Uterus (tissue), 4 donors: Measurements from ENCODE around the gene CAND2. TPM values are rescaled to one million over a fixed set of nuclear protein-coding genes. Genes with fewer than 3 reads are reported as not detected.
A peak's percentile ranks its signal among the peaks of the same experiment; 100 is the strongest.
"Not testable (repeated sequence)": the region's sequence is repeated elsewhere in the genome, so short reads cannot be mapped to it uniquely, and the experiment has no call there.

ENCODE experiments used
- DNase-seq, 2 donors: peaks; one replicate each; pipeline ENCODE4 v3.0.0-alpha.2; 2019 to 2020
- H3K27ac ChIP-seq, 2 donors: fragments of 200-600 bp; sonication (generic); 1 replicate in 1 of 2; 2 replicates in 1 of 2; pipeline ENCODE4 v1.5.1; 2016 to 2018
- H3K27me3 ChIP-seq, 2 donors: fragments of 200-600 bp; sonication (generic); one replicate each; pipeline ENCODE4 v1.5.1; 2018 to 2019; ENCODE audit warnings: control low read depth in 1 of 2
- H3K36me3 ChIP-seq, 2 donors: fragments of 200-600 bp; sonication (generic); one replicate each; pipeline ENCODE4 v1.5.1; 2019; ENCODE audit warnings: control low read depth in 1 of 2
- H3K4me1 ChIP-seq, 2 donors: fragments of 200-600 bp; sonication (generic); one replicate each; pipeline ENCODE4 v1.5.1; 2018 to 2019; ENCODE audit warnings: control low read depth in 1 of 2
- H3K4me3 ChIP-seq, 2 donors: fragments of 200-600 bp; sonication (generic); 1 replicate in 1 of 2; 2 replicates in 1 of 2; pipeline ENCODE4 v1.5.1; 2018 to 2019; ENCODE audit warnings: mild to moderate bottlenecking in 1 of 2
- H3K9me3 ChIP-seq, 2 donors: fragments of 200-600 bp; sonication (generic); one replicate each; pipeline ENCODE4 v1.5.1; 2019; ENCODE audit warnings: control low read depth in 1 of 2
- POLR2A ChIP-seq, 2 donors: fragments of 450-650 bp; IDR thresholded peaks; one replicate each; pipeline ENCODE4 v1.6.1; 2016; ENCODE audit warnings: antibody characterized with exemption in 2 of 2, mild to moderate bottlenecking in 1 of 2, moderate library complexity in 1 of 2
- intact Hi-C: fragments of 100-400 bp; cut with DNase I; formaldehyde crosslinking; loops from one replicate; pipeline ENCODE4 v1.15.1; 2023; ENCODE audit warnings: low total_unique reads
- total RNA-seq, 4 donors: library from RNA; depleted of rRNA in 3 of 4; stranded (reverse); fragments of >200 nt in 3 of 4; gene quantifications; one replicate each; pipeline versions ENCODE4 v1.1.0 to v1.2.4, GENCODE V29; 2014 to 2023
- TF ChIP-seq, protein P1 (sequence below), 4 experiments: fragments of 200-600 bp in 2 of 4; fragments of 450-650 bp in 2 of 4; sonication (generic) in 2 of 4; IDR thresholded peaks; one replicate each; pipeline ENCODE4 v1.5.1; 2016 to 2019; ENCODE audit warnings: antibody characterized with exemption in 4 of 4, mild to moderate bottlenecking in 2 of 4, moderate library complexity in 1 of 4
- donor health status: DM: yes; HTN: yes; CAD: no.

CAND2 gene
- total RNA-seq, 4 donors from 2014 or later = 6.8 to 42.0 (median 22.1) TPM

DNA sequence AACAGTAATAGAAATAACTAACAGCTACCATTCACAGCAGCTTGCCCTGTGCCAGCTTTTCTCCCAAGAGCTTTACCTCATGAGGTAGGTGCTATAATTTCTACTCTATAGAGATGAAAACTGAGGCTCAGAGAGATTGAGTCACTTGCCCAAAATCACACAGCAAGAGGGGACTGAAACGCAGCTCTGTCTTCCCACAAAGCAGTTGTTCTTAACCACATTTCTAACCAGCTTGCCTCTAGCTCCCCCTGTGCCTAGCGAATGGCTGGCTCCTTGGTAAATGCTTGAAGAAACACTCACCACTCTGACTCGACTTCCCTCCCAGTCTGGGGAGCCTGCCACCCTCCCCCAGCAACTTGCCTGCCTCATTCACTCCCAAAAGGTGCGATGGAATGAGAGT lies 21.9 kb upstream of the CAND2 start:
- H3K9me3 ChIP-seq = no peaks in the 10 kb centered on the region

GRCh38 chr3:12775226-12775625 lies 21.3 kb upstream of the CAND2 start:
- DNase-seq = no peak

More for the DNA sequence above, 21.9 kb upstream of the CAND2 start:
- no peak for DNase-seq
- H3K4me3 ChIP-seq = no peak overlapping the region
- H3K4me1 ChIP-seq = no peaks in the 10 kb centered on the region
- TF ChIP-seq, protein P1, sequence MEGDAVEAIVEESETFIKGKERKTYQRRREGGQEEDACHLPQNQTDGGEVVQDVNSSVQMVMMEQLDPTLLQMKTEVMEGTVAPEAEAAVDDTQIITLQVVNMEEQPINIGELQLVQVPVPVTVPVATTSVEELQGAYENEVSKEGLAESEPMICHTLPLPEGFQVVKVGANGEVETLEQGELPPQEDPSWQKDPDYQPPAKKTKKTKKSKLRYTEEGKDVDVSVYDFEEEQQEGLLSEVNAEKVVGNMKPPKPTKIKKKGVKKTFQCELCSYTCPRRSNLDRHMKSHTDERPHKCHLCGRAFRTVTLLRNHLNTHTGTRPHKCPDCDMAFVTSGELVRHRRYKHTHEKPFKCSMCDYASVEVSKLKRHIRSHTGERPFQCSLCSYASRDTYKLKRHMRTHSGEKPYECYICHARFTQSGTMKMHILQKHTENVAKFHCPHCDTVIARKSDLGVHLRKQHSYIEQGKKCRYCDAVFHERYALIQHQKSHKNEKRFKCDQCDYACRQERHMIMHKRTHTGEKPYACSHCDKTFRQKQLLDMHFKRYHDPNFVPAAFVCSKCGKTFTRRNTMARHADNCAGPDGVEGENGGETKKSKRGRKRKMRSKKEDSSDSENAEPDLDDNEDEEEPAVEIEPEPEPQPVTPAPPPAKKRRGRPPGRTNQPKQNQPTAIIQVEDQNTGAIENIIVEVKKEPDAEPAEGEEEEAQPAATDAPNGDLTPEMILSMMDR (IDR thresholded peaks at IDR 0.05) = no peak
- no peak for TF ChIP-seq POLR2A (IDR thresholded peaks at IDR 0.05)
- H3K36me3 ChIP-seq = no peaks in the 10 kb centered on the region
- intact Hi-C loops = no loop called here
- no peak overlapping the region for H3K27ac ChIP-seq
- no peaks in the 10 kb centered on the region for H3K27me3 ChIP-seq

GRCh38 chr3:12775970-12776369 lies 20.5 kb upstream of the CAND2 start:
- intact Hi-C loops = not testable (repeated sequence)

More at GRCh38 chr3:12775226-12775625, 21.3 kb upstream of the CAND2 start:
- no peaks in the 10 kb centered on the region for H3K9me3 ChIP-seq
- no peak overlapping the region for H3K4me3 ChIP-seq
- intact Hi-C loops = no loop called here
- no peak overlapping the region for H3K27ac ChIP-seq
- H3K4me1 ChIP-seq = no peaks in the 10 kb centered on the region
- no peaks in the 10 kb centered on the region for H3K27me3 ChIP-seq
- H3K36me3 ChIP-seq = no peaks in the 10 kb centered on the region
- TF ChIP-seq, protein P1 (IDR thresholded peaks at IDR 0.05) = no peak
- no peak for TF ChIP-seq POLR2A (IDR thresholded peaks at IDR 0.05)

DNA sequence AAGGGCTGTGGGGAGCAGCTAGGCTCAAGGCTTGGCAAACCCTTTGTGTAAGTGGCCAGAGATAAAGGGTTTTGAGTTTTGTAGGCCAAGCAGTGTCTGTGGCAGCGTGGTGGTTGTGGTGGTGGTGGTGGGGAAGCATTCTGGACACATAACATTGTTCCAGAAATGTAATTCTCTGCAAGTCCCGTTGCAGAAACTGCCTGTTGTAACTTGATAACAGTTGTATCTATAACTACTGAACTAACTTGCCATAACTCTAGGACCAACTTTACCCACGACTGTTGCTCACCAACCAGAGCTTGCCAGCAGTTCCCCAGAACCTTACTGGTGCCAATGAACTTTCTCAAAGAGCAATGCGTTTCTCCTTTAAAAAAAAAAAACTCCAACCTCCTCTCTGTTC lies 19.3 kb upstream of the CAND2 start:
- Histone ChIP-seq H3K36me3 (no peaks in the 10 kb centered on the region), H3K9me3 (no peaks in the 10 kb centered on the region), H3K27me3 (no peaks in the 10 kb centered on the region), H3K27ac (no peak overlapping the region), H3K4me1 (no peaks in the 10 kb centered on the region), H3K4me3 (no peak overlapping the region)
- intact Hi-C loops = no loop called here
- TF ChIP-seq, protein P1 (IDR thresholded peaks at IDR 0.05) = no peak
- no peak for TF ChIP-seq POLR2A (IDR thresholded peaks at IDR 0.05)
- DNase-seq = no peak

More at GRCh38 chr3:12775970-12776369, 20.5 kb upstream of the CAND2 start:
- H3K36me3 ChIP-seq, H3K27ac ChIP-seq, H3K27me3 ChIP-seq, H3K4me1 ChIP-seq, H3K4me3 ChIP-seq, DNase-seq, H3K9me3 ChIP-seq: not testable (repeated sequence)

- TF ChIP-seq, protein P1 (IDR thresholded peaks at IDR 0.05) = no peak
- TF ChIP-seq POLR2A (IDR thresholded peaks at IDR 0.05) = no peak
- no peaks in the 10 kb centered on the region for H3K27me3 ChIP-seq
- H3K9me3 ChIP-seq = no peaks in the 10 kb centered on the region
- no peak overlapping the region for H3K4me3 ChIP-seq
- H3K27ac ChIP-seq = peak overlapping the region in 1 of 2 donors; percentile 17
- H3K4me1 ChIP-seq = no peaks in the 10 kb centered on the region
- no peaks in the 10 kb centered on the region for H3K36me3 ChIP-seq
- intact Hi-C loops = no loop called here
- DNase-seq = no peak
Observed at GRCh38 chr3:12780751-12781150, 15.7 kb upstream of the CAND2 start.
